ENCODE data around the gene SLC27A6. TPM values are rescaled to one million over a fixed set of nuclear protein-coding genes. Genes with fewer than 3 reads are reported as not detected.
"Not testable (repeated sequence)": the region's sequence is repeated elsewhere in the genome, so short reads cannot be mapped to it uniquely, and the experiment has no call there.

Gene SLC27A6, protein sequence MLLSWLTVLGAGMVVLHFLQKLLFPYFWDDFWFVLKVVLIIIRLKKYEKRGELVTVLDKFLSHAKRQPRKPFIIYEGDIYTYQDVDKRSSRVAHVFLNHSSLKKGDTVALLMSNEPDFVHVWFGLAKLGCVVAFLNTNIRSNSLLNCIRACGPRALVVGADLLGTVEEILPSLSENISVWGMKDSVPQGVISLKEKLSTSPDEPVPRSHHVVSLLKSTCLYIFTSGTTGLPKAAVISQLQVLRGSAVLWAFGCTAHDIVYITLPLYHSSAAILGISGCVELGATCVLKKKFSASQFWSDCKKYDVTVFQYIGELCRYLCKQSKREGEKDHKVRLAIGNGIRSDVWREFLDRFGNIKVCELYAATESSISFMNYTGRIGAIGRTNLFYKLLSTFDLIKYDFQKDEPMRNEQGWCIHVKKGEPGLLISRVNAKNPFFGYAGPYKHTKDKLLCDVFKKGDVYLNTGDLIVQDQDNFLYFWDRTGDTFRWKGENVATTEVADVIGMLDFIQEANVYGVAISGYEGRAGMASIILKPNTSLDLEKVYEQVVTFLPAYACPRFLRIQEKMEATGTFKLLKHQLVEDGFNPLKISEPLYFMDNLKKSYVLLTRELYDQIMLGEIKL
- not detected for total RNA-seq
- long read RNA-seq, result 0 reads

GRCh38 chr5:128965011-128965637 is at the start of gene SLC27A6:
Gene SLC27A6, plus strand, starts transcription at chr5:128965488. Its CDS starts 650 bp downstream, at chr5:128966138.
- no peak for DNase-seq (ENCODE audit: low spot score)

DNA sequence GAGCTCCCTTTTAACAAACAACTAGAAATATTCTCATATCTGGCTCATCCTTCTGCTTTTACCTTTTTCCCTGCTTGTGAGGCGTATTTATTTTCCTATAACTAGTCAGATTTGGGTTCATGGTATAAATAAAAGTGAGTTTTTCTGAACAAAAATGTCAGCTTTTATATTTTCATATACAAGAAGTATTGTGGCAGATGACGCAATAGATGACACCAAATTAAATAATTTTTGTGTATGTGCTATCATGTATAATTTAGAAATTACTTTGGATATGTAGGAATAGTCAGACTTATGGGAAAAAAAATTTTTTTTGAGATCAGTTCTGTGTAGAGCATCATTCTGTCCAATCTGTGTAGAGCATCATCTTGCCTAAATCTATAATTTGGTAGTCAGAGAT is 45.7 kb upstream of the SLC27A6 start:
- no peak for DNase-seq (ENCODE audit: low spot score)

- no peak for DNase-seq (ENCODE audit: low spot score)
Observed at GRCh38 chr5:128920345-128921215, 44.7 kb upstream of the SLC27A6 start.

DNA sequence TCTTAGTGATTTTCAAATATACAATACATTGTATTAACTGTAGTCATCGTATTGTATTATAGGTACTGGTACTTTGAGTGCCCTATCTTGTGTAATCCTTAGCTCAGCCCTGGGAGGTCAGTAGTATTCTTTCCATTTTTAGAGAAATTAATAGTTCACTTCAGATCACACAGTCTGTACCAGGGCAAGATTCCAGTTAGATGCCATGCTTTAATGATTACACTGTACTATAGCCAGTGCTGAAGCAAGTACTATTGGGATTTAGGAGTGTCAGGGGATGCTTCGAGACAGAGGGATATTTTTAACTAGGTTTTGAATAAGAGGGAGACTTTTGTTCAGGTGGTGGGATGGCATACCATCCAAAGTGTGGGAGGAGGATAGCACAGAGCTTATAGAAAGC is 41.0 kb upstream of the SLC27A6 start:
- DNase-seq (ENCODE audit: low spot score), result no peak

GRCh38 chr5:128925973-128926372 is 39.3 kb upstream of the SLC27A6 start:
- DNase-seq (ENCODE audit: low spot score), result no peak

GRCh38 chr5:128927644-128928043 is 37.6 kb upstream of the SLC27A6 start:
- DNase-seq (ENCODE audit: low spot score), result no peak

- DNase-seq (ENCODE audit: low spot score), result not testable (repeated sequence)
Observed at GRCh38 chr5:128932232-128932631, 33.1 kb upstream of the SLC27A6 start.

DNA sequence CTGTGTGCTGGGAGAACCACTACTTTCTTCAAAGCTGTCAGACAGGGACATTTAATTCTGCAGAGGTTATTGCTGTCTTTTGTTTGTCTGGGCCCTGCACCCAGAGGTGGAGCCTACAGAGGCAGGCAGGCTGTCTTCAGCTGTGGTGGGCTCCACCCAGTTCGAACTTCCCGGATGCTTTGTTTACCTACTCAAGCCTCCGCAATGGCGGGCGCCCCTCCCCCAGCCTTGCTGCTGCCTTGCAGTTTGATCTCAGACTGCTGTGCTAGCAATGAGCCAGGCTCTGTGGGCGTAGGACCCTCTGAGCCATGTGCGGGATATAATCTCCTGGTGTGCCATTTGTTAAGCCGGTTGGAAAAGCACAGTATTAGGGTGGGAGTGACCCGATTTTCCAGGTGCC is 22.2 kb upstream of the SLC27A6 start:
- DNase-seq (ENCODE audit: low spot score), result not testable (repeated sequence)

DNA sequence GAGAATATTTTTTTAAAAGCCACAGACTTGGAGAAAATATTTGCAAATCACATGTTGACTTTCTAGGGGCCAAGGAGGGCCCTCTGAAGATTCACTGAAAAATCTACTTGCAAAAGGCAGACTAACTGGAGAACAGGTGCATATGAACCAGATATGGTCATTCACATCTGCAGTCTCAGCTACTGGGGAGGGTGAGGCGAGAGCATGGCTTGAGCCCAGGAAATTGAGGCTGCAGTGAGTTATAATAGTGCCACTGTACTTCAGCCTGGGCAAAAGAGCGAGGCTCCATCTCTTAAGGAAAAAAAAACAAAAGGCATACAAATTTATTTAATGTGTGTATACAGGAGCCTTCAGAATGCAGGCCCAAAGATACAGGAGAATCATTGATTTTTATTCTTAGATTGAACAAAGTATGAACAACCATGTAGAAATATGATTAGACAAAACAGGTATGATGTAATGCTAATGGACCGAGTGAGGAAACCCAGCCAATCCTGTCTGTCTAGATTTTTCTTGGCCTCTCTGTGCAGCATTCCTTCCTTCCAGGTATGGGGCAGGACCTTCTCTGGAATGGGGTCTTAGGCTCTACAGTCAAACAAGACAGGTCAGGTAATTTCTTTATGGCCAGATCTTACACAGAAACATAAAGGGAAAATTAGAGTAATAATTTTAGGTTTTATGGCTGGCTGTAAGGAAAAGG is 15.3 kb upstream of the SLC27A6 start:
- DNase-seq (ENCODE audit: low spot score), result no peak

DNA sequence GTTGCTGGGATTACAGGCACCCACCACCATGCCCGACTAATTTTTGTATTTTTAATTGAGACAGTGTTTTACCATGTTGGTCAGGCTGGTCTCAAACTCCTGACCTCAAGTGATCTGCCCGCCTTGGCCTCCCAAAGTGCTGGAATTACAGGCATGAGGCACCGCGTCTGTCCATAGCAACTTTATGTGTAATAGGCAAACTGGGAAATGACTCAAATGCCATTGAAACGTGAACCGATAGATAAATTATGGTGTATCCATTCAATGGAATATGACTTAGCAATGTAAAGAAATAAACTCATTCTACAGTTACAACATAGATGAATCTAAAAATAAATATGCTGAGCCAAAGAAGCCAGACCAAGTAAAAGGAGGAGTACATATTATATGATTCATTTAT is 14.0 kb upstream of the SLC27A6 start:
- DNase-seq (ENCODE audit: low spot score), result not testable (repeated sequence)

DNA sequence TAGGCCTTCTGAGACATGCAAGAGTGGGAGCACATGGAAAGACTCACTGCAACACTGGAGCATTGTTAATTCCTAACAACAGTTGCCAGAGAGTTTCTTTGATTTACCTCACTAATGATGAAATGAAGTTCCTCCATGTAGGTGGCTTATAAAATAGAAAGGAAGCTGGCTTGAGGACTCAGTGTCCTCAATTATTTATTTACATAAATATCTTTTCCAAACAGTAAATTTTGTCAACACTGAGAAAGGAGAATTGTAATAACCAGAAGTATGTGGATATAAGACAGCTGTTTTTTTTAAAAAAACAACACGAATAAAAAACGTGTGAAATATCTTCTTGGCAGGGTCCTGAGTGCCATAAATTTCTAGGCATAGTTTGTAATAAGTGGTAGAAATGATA is 9.1 kb upstream of the SLC27A6 start:
- DNase-seq (ENCODE audit: low spot score), result no peak

GRCh38 chr5:128962211-128962610 is 3.1 kb upstream of the SLC27A6 start:
- DNase-seq (ENCODE audit: low spot score), result no peak

- DNase-seq (ENCODE audit: low spot score), result no peak
Observed at GRCh38 chr5:128965638-128966302, 482 bp downstream of the SLC27A6 start.

- no peak for DNase-seq (ENCODE audit: low spot score)
Observed at GRCh38 chr5:128966375-128966774, 1.1 kb downstream of the SLC27A6 start.

DNA sequence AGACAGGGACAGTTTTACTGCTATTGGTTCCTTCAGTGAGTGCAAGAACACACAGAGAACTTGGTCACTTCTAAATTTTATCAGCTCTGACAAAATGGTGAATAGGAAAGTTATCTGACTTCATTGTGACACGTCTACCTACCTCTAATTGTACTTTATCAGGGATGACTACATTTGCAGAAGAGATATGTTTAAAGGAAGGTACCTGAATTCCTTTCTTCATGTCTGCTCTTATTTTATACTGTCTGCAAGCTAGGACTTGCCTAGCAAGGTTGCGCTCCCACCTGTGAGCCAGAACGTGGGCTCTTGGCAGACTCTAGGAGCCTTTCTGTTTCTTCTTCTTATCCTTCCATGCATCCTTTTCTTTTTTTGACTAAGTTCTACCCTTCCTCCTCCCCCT is 1.6 kb downstream of the SLC27A6 start:
- no peak for DNase-seq (ENCODE audit: low spot score)

DNA sequence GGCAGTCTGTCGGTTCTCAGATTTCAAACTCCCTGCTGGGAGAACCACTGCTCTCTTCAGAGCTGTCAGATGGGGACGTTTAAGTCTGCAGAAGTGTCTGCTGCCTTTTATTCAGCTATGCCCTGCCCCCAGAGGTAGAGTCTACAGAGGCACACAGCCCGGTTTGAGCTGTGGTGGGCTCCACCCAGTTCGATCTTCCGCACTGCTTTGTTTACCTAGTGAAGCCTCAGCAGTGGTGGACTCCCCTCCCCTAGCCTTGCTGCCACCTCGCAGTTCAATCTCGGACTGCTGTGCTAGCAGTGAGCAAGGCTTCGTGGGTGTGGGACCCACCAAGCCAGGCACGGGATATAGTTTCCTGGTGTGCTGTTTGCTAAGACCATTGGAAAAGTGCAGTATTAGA is 8.0 kb downstream of the SLC27A6 start:
- DNase-seq (ENCODE audit: low spot score), result no peak

- no peak for DNase-seq (ENCODE audit: low spot score)
Observed at GRCh38 chr5:128974567-128974966, 9.3 kb downstream of the SLC27A6 start.

DNA sequence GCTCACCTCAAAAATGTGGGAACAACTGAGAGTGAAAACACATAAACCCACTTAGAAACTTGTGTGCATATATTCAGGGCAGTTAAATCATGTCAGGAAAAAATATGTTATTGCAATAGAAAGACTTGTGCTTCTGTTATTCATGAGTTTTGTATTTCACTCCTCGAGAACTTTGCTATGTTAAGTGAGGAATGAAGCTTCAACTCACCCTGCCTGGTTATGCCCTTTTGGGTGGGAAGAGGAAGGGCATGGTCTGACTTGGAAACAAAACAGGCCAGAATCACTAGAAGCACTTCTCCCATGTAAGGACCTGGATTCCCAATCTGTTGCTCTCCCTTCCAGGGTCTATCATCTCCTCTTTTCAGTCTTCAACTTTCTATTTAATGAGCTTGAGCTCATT is 14.5 kb downstream of the SLC27A6 start:
- DNase-seq (ENCODE audit: low spot score), result no peak

DNA sequence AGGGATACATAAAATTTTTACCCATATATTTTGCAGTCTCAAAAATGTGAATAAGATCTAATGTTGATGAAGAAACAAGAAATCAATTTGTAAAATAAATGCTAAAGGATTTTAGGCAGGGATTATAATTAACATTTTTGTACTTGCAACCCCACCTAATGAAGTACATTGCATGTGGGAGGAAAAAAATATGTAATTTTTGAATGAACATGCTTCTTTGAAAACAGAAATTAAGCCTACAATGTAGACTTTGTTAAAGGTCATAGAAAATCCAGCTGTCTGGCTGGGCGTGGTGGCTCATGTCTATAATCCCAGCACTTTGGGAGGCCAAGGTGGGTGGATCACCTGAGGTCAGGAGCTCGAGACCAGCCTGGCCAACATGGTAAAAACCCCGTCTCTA is 15.6 kb downstream of the SLC27A6 start:
- DNase-seq (ENCODE audit: low spot score), result no peak

GRCh38 chr5:128984480-128984879 is 19.2 kb downstream of the SLC27A6 start:
- DNase-seq (ENCODE audit: low spot score), result no peak

All from mesenteric fat pad (tissue), 1 donor.